Lower lobe of right lung (tissue), 2 donors: ENCODE data around the gene IL11. TPM values are rescaled to one million over a fixed set of nuclear protein-coding genes. Genes with fewer than 3 reads are reported as not detected.

Experiments
- ATAC-seq, 2 donors: fragments of 200-7000 bp; cut with Tn5 transposase; one replicate each; pipeline ENCODE4 v1.9.1; 2020 to 2022; ENCODE audit warnings: mild to moderate bottlenecking in 2 of 2, moderate library complexity in 2 of 2
- DNase-seq: peaks from one replicate; pipeline ENCODE4 v3.0.0-alpha.2; 2020
- H3K27ac ChIP-seq: fragments of 200-600 bp; one replicate; pipeline ENCODE4 v1.8.0; 2022
- H3K27me3 ChIP-seq: fragments of 200-600 bp; one replicate; pipeline ENCODE4 v1.8.0; 2022; ENCODE audit warnings: low read depth
- H3K36me3 ChIP-seq: fragments of 200-600 bp; one replicate; pipeline ENCODE4 v1.8.0; 2022; ENCODE audit warnings: mild to moderate bottlenecking
- H3K4me1 ChIP-seq: fragments of 200-600 bp; one replicate; pipeline ENCODE4 v1.8.0; 2022
- H3K4me3 ChIP-seq: fragments of 200-600 bp; one replicate; pipeline ENCODE4 v1.8.0; 2022; ENCODE audit warnings: mild to moderate bottlenecking
- H3K9me3 ChIP-seq: fragments of 200-600 bp; one replicate; pipeline ENCODE4 v1.8.0; 2022
- intact Hi-C: fragments of 100-400 bp; cut with DNase I; formaldehyde crosslinking; loops from one replicate; pipeline ENCODE4 v1.11.0; 2022
- total RNA-seq: library from RNA; stranded (reverse); fragmentation: NEBNext Ultra II Directional; extraction: Animal tissue kit (Norgen Biotek cat#: 25700); gene quantifications from one replicate; pipeline ENCODE4 v1.2.1, GENCODE V29; 2021
- TF ChIP-seq, protein P1 (sequence below): fragments of 200-600 bp; IDR thresholded peaks from one replicate; pipeline ENCODE4 v1.8.0; 2022; ENCODE audit warnings: antibody characterized with exemption, mild to moderate bottlenecking
- donor health status: DM: no; HTN: yes; CAD: no; lungs with severe emphysema.

Gene IL11
- total RNA-seq, 1 donor from 2014 or later = not detected

DNA sequence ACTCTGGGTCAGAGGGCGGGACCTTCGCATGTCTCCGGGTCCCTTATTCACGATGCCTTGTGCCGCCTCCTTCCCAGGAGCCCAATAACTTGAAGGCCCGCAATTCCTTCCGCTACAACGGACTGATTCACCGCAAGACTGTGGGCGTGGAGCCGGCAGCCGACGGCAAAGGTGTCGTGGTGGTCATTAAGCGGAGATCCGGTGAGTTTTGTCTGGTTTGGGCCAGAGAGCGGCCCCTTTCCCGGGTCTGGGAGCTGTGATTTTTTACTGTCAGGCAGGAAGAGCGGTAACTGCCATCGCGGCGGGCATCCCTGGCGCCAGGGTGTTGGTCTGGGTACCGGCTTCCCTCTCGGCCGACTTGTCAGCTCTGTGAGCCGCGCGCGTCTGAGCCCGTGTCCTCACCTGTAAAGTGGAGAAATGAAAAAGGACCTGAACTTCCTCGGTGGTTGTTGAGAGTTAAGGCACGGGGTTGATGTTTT lies 16.3 kb upstream of the IL11 start:
- peak overlapping the region; percentile 94 for H3K27ac ChIP-seq
- intact Hi-C loops = no loop called here
- no peaks in the 10 kb centered on the region for H3K27me3 ChIP-seq
- H3K4me1 ChIP-seq = peaks cover 52% of the 10 kb centered on the region
- H3K9me3 ChIP-seq = no peaks in the 10 kb centered on the region
- TF ChIP-seq, protein P1, sequence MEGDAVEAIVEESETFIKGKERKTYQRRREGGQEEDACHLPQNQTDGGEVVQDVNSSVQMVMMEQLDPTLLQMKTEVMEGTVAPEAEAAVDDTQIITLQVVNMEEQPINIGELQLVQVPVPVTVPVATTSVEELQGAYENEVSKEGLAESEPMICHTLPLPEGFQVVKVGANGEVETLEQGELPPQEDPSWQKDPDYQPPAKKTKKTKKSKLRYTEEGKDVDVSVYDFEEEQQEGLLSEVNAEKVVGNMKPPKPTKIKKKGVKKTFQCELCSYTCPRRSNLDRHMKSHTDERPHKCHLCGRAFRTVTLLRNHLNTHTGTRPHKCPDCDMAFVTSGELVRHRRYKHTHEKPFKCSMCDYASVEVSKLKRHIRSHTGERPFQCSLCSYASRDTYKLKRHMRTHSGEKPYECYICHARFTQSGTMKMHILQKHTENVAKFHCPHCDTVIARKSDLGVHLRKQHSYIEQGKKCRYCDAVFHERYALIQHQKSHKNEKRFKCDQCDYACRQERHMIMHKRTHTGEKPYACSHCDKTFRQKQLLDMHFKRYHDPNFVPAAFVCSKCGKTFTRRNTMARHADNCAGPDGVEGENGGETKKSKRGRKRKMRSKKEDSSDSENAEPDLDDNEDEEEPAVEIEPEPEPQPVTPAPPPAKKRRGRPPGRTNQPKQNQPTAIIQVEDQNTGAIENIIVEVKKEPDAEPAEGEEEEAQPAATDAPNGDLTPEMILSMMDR = no peak
- peaks cover 49% of the 10 kb centered on the region for H3K36me3 ChIP-seq
- H3K4me3 ChIP-seq = peak overlapping the region; percentile 97
- DNase-seq (no peak), ATAC-seq (no peak)

DNA sequence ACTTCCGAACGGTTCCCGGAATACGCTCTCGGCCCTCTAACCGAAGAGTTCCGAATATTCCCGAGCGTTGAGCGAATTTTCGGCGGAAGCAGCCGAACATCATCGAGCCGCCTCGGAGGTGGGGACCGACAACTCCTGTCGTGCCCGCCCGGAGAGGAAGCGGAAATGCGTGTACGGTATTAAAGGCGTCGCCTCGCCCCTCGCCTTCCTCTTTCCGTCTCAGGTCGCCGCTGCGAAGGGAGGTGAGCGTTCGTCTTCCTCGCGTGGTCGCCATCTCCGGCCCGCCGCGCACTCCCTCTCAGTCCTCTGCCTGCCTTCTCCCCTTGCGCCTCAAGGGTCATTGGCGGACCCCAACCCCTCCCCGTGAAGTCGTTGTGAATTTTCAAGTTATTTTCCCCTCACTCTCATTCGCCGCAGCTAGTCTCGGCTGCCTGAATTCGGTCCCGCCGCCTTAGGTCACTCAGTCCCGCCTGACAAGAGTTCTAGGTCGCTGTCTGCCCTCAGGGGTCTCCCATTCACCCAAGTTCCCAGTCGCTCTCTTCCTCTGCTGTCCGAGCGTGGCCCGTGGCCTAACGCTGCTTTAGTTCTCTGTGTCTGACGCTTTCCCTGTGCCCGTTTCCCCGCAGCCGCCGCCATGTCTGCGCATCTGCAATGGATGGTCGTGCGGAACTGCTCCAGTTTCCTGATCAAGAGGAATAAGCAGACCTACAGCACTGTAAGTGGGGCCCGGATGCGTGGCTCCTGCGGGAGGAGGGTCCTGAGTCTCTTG lies 15.6 kb upstream of the IL11 start, which contains the start of gene RPL28:
Gene RPL28 (plus strand): TSS at position 209 of the 769 bp plus-strand sequence. CDS start 426 bp downstream, at position 635.
- peak within 1 kb of the TSS; percentile 94 for H3K27ac ChIP-seq
- no peaks in the 10 kb centered on the region for H3K27me3 ChIP-seq
- peak; percentile 98 for DNase-seq
- H3K9me3 ChIP-seq = no peaks in the 10 kb centered on the region
- intact Hi-C loops = no loop called here
- peak within 1 kb of the TSS; percentile 97 for H3K4me3 ChIP-seq
- peak; percentile 91 to 94 for ATAC-seq
- peaks cover 52% of the 10 kb centered on the region for H3K4me1 ChIP-seq
- TF ChIP-seq, protein P1 = no peak
- H3K36me3 ChIP-seq = peaks cover 42% of the 10 kb centered on the region

DNA sequence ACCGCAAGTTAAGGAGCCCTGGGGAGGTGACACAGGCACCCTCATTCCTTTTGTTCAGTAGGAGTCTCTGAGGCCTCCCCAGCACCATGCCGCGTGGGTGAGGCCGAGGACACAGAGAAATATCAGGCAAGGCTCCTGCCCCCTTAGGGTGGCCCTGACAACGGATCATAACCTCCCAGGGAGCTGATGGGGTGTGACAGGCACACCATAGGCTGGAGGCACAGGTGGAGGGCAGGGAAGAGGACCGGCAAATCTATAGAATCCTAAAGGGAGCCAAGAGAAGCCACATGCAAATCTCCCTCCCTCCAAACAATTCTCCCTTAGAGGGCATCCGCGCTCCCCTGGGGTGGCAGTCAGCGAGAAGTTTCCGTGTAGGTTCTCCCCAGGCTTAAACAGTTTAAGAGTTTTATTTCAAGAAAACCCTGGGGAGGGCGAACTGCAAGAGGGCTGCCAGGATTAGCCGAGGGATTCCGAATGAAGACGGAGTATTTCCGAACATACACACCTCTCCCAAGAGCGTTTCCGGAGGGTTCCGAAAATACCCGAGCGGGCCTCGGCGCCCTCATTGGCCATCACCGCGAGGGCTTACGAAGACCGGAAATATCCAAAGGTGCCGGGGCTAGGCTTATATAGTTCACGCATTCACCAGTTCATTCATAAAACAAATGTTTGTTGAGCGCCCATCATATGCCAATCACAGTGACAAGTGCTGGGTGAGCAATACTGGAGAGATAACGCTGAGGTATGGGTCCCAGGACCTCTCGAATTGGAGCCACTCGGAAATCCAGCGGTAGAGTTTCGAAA lies 14.9 kb upstream of the IL11 start:
- H3K4me3 ChIP-seq = peak overlapping the region; percentile 97
- H3K4me1 ChIP-seq = peaks cover 52% of the 10 kb centered on the region
- peak; percentile 96 for DNase-seq
- peak overlapping the region; percentile 94 for H3K27ac ChIP-seq
- no peaks in the 10 kb centered on the region for H3K9me3 ChIP-seq
- TF ChIP-seq, protein P1 = no peak
- no peaks in the 10 kb centered on the region for H3K27me3 ChIP-seq
- peak; percentile 91 to 92 for ATAC-seq
- H3K36me3 ChIP-seq = peaks cover 35% of the 10 kb centered on the region
- intact Hi-C loops = no loop called here

DNA sequence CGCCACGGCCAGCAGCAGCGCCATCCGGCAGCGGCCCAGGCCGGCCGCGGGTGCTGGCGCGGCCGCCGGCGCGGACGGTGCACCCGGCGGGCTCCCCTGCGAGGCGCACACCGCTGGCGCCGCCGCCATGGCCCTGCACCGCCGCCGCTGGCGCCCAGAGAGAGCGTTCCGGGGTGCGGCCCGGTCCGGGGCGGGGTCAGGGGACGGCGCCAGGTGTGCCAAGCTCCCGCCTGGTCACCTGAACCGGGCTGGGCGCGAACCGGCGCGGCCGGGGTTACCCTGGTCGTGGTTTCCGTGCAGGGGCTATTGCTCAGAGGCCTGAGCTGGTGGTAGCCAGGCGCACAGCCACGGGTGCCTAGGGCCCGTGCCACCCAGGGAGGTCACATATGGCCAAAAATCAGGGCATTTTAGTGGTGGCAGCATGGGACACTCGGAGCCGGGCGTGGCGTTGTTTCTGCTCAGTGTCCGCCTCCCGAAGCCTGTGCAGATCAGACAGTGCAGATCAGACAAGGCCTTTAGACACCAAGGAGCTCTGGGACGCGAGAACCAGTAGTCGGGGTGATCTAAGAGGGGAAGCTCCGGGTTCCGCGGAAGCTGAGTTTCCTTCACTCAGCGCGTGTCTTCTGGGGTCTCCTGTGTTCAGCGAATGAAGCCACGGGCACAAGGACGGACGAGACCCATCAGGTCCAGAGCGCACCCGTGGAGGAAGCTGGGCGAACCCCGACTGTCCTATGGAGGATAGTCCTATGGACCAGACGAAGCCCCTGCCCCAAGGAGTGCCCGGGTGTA lies 14.1 kb upstream of the IL11 start, which contains the start of gene TMEM238:
Gene TMEM238 (minus strand): TSS at position 162 of the 789 bp plus-strand sequence. CDS start 33 bp downstream, at position 129.
- peak within 1 kb of the TSS; percentile 94 for H3K27ac ChIP-seq
- peak; percentile 44 to 47 for ATAC-seq
- DNase-seq = peak; percentile 76
- no peaks in the 10 kb centered on the region for H3K27me3 ChIP-seq
- H3K4me3 ChIP-seq = peak within 1 kb of the TSS; percentile 97
- H3K36me3 ChIP-seq = peaks cover 27% of the 10 kb centered on the region
- H3K4me1 ChIP-seq = peaks cover 48% of the 10 kb centered on the region
- no peaks in the 10 kb centered on the region for H3K9me3 ChIP-seq
- intact Hi-C loops = no loop called here
- TF ChIP-seq, protein P1 = no peak
